PC-9 (cell line): ENCODE data around the gene ICAM2.

Source experiments
- EZH2 ChIP-seq: fragments of 200-600 bp; sonication (generic); IDR thresholded peaks from 2 replicates; pipeline ENCODE4 v1.8.0; 2017; ENCODE audit warnings: antibody characterized with exemption, low read depth
- TF ChIP-seq, protein P1 (sequence below): fragments of 200-600 bp; sonication (generic); conservative IDR thresholded peaks from 2 replicates; pipeline ENCODE4 v1.6.1; 2017; ENCODE audit warnings: mixed run types, antibody characterized with exemption, mild to moderate bottlenecking, moderate library complexity

DNA sequence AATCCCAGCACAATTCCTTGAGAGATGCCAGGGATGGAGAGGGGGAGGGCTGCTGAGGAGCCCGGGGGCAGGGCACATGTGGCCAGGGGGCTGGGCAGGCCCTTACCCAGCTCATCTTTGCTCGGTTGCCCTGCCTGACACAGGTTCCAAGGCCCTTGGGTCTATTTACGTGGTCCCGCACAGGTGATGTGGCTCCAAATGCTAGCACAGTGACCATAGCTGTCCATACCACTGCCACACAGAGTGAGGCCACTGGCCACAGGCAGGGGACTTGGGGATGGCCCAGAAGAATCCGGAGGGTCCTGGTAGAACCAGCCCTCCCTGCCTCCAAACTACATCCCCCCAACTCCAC, 32.3 kb downstream of the ICAM2 start:
- TF ChIP-seq, protein P1, sequence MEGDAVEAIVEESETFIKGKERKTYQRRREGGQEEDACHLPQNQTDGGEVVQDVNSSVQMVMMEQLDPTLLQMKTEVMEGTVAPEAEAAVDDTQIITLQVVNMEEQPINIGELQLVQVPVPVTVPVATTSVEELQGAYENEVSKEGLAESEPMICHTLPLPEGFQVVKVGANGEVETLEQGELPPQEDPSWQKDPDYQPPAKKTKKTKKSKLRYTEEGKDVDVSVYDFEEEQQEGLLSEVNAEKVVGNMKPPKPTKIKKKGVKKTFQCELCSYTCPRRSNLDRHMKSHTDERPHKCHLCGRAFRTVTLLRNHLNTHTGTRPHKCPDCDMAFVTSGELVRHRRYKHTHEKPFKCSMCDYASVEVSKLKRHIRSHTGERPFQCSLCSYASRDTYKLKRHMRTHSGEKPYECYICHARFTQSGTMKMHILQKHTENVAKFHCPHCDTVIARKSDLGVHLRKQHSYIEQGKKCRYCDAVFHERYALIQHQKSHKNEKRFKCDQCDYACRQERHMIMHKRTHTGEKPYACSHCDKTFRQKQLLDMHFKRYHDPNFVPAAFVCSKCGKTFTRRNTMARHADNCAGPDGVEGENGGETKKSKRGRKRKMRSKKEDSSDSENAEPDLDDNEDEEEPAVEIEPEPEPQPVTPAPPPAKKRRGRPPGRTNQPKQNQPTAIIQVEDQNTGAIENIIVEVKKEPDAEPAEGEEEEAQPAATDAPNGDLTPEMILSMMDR: no peak
- no peak for TF ChIP-seq EZH2
